OCI-LY7 (cell line): ENCODE measurements around the gene BCAR1. TPM values are rescaled to one million over a fixed set of nuclear protein-coding genes. Genes with fewer than 3 reads are reported as not detected.

Source experiments
- BruUV-seq: library from RNA; stranded (reverse); fragments of 400-500 nt; replicated peaks from 2 replicates; lab custom pipeline; 2021; lab: Mats Ljungman, UMichigan
- CTCF ChIA-PET: fragments of 300-600 bp; sonication (Branson Sonifier 250); formaldehyde crosslinking; loops from one replicate; lab custom pipeline; 2022; ENCODE audit warnings: antibody characterized with exemption; ENCODE audit not compliant: unreplicated experiment; lab: Charles Lee
- POLR2A ChIA-PET: fragments of 300-600 bp; sonication (Branson Sonifier 250); formaldehyde crosslinking; loops from one replicate; lab custom pipeline; 2022; ENCODE audit warnings: antibody characterized with exemption; lab: Charles Lee
- DNase-seq: peaks from one replicate; pipeline ENCODE4 v3.0.0-alpha.2; 2015; ENCODE audit warnings: low spot score
- H2AFZ ChIP-seq: fragments of 200-600 bp; sonication (generic), shearing (Covaris generic); 2 replicates; pipeline ENCODE4 v1.6.1; 2014; ENCODE audit warnings: mild to moderate bottlenecking, antibody characterized with exemption, low read length, moderate library complexity
- H3K27ac ChIP-seq: fragments of 200-600 bp; sonication (generic); 2 replicates; pipeline ENCODE4 v1.5.1; 2014; ENCODE audit warnings: mixed run types, low read depth, mild to moderate bottlenecking, moderate library complexity, low read length, inconsistent platforms; ENCODE audit not compliant: poor library complexity, severe bottlenecking
- H3K36me3 ChIP-seq: fragments of 200-600 bp; sonication (generic); 2 replicates; pipeline ENCODE4 v1.6.1; 2014; ENCODE audit warnings: mild to moderate bottlenecking, antibody characterized with exemption, low read length, moderate library complexity, mixed read lengths; ENCODE audit not compliant: insufficient read depth
- H3K4me1 ChIP-seq: fragments of 200-600 bp; sonication (generic); 2 replicates; pipeline ENCODE4 v1.5.1; 2014; ENCODE audit warnings: mild to moderate bottlenecking, low read length; ENCODE audit not compliant: insufficient read depth, poor library complexity, severe bottlenecking
- H3K4me2 ChIP-seq: fragments of 200-600 bp; sonication (generic); 2 replicates; pipeline ENCODE4 v1.6.1; 2014; ENCODE audit warnings: mild to moderate bottlenecking, low read length
- H3K4me3 ChIP-seq: fragments of 200-600 bp; sonication (generic); 2 replicates; pipeline ENCODE4 v1.5.1; 2014; ENCODE audit warnings: mild to moderate bottlenecking, low read depth, low read length; ENCODE audit not compliant: poor library complexity, severe bottlenecking
- H3K79me2 ChIP-seq: fragments of 200-600 bp; sonication (generic); 2 replicates; pipeline ENCODE4 v1.6.1; 2016; ENCODE audit warnings: low read depth, mild to moderate bottlenecking, low read length, moderate library complexity, mixed read lengths; ENCODE audit not compliant: insufficient read depth
- H3K9me2 ChIP-seq: fragments of 200-600 bp; sonication (generic); 2 replicates; pipeline ENCODE4 v1.6.1; 2016; ENCODE audit warnings: mild to moderate bottlenecking, low read length, mixed read lengths; ENCODE audit not compliant: insufficient read depth
- H3K9me3 ChIP-seq: fragments of 200-600 bp; sonication (generic); 2 replicates; pipeline ENCODE4 v1.6.1; 2014; ENCODE audit warnings: mild to moderate bottlenecking, mixed run types, low read length, mixed read lengths
- H4K20me1 ChIP-seq: fragments of 200-600 bp; sonication (generic); 2 replicates; pipeline ENCODE4 v1.6.1; 2014; ENCODE audit warnings: mild to moderate bottlenecking, antibody characterized with exemption, low read length, moderate library complexity, mixed read lengths; ENCODE audit not compliant: insufficient read depth
- CTCF ChIP-seq: fragments of 200-600 bp; sonication (generic); conservative IDR thresholded peaks from 2 replicates; pipeline ENCODE4 v1.5.1; 2014; ENCODE audit warnings: mild to moderate bottlenecking, antibody characterized with exemption, low read length, moderate library complexity, mixed read lengths
- EZH2phosphoT487 ChIP-seq: fragments of 200-600 bp; sonication (generic); IDR thresholded peaks from 2 replicates; pipeline ENCODE4 v1.6.1; 2018; ENCODE audit warnings: low read depth, borderline replicate concordance, mild to moderate bottlenecking, mixed run types, antibody characterized with exemption, low read length, moderate library complexity, mixed read lengths
- intact Hi-C: fragments of 100-400 bp; cut with micrococcal nuclease; formaldehyde crosslinking; loops from one replicate; pipeline ENCODE4 v1.10.0; 2022; ENCODE audit not compliant: unreplicated experiment
- total RNA-seq, 2 experiments: library from RNA; depleted of rRNA in 1 of 2; stranded (reverse); fragments of >200 nt in 1 of 2; shearing (Covaris generic) in 1 of 2; gene quantifications; 2 replicates each; pipeline ENCODE4 v1.2.3, GENCODE V29; 2014 to 2022

The BCAR1 gene
- total RNA-seq, 2 experiments from 2014 or later = 10.0 to 15.1 TPM

GRCh38 chr16:75265911-75266701, 14.7 kb upstream of the BCAR1 start:
- TF ChIP-seq EZH2phosphoT487 = no peak
- TF ChIP-seq CTCF = no peak
- Histone ChIP-seq H2AFZ (peak overlapping the region; percentile 65), H3K9me2 (no peaks in the 10 kb centered on the region), H3K4me1 (no peaks in the 10 kb centered on the region), H3K79me2 (no peaks in the 10 kb centered on the region), H3K36me3 (no peaks in the 10 kb centered on the region), H3K4me3 (peak overlapping the region; percentile 74), H3K4me2 (peak overlapping the region; percentile 63; the same call in 1 of the 2 replicates), H3K27ac (no peak overlapping the region), H3K9me3 (no peaks in the 10 kb centered on the region), H4K20me1 (no peaks in the 10 kb centered on the region)
- no TSS peak for BruUV-seq
- ChIA-PET POLR2A (interaction anchor here (0.5 to 1.1 kb wide), 4 partner anchors 12 to 114 kb away, joined by 3 to 4 read pairs (median 4); no protein-coding TSS in a partner anchor), CTCF (interaction anchor here (0.6 to 0.9 kb wide), 2 partner anchors 16 to 83 kb away, joined by 3 to 4 read pairs; no protein-coding TSS in a partner anchor)
- DNase-seq = peak; percentile 53
- intact Hi-C loops = no loop called here

GRCh38 chr16:75264999-75265910, 13.8 kb upstream of the BCAR1 start:
- peak overlapping the region; percentile 74 for H3K4me3 ChIP-seq
- H3K27ac ChIP-seq = no peak overlapping the region
- peak overlapping the region; percentile 61 for H2AFZ ChIP-seq
- no peaks in the 10 kb centered on the region for H3K4me1 ChIP-seq
- peak overlapping the region; percentile 63 for H3K4me2 ChIP-seq
- no peaks in the 10 kb centered on the region for H3K9me3 ChIP-seq
- DNase-seq = no peak
- no peaks in the 10 kb centered on the region for H3K79me2 ChIP-seq
- no peaks in the 10 kb centered on the region for H3K36me3 ChIP-seq
- intact Hi-C loops = no loop called here
- TF ChIP-seq CTCF = no peak
- no peak for TF ChIP-seq EZH2phosphoT487
- no peaks in the 10 kb centered on the region for H4K20me1 ChIP-seq
- H3K9me2 ChIP-seq = no peaks in the 10 kb centered on the region
- POLR2A ChIA-PET = interaction anchor here (1.0 to 1.1 kb wide), 3 partner anchors 11 to 115 kb away, joined by 3 to 4 read pairs (median 4); no protein-coding TSS in a partner anchor
- BruUV-seq = no TSS peak
- CTCF ChIA-PET = interaction anchor here (0.9 kb wide), 1 partner anchor 15 kb away, joined by 3 read pairs; no protein-coding TSS in a partner anchor
